Kidney (tissue), 14 donors: Measurements from ENCODE around the gene NEGR1. TPM values are rescaled to one million over a fixed set of nuclear protein-coding genes. Genes with fewer than 3 reads are reported as not detected.

Source experiments
- DNase-seq, 5 donors: peaks; one replicate each; pipeline ENCODE4 v3.0.0-alpha.2; 2013 to 2020
- FAIRE-seq: peaks from 2 replicates; lab custom pipeline; 2012; peaks lifted over from hg19 to GRCh38; lab: Jason Lieb, UNC
- H3K27ac ChIP-seq, 2 donors: one replicate each; pipeline ENCODE4 v1.7.0; 2013; ENCODE audit warnings: low read depth in 2 of 2, low read length in 2 of 2, inconsistent platforms in 1 of 2
- H3K27me3 ChIP-seq: one replicate; pipeline ENCODE4 v1.7.1; 2013; ENCODE audit warnings: low read length, inconsistent platforms; ENCODE audit not compliant: control insufficient read depth, insufficient read depth
- H3K36me3 ChIP-seq, 3 donors: one replicate each; pipeline versions ENCODE4 v1.7.0 to v1.7.1; 2013; ENCODE audit warnings: low read length in 3 of 3, control low read depth in 1 of 3, inconsistent platforms in 1 of 3; ENCODE audit not compliant: insufficient read depth in 3 of 3, control insufficient read depth in 2 of 3
- H3K4me1 ChIP-seq, 3 donors: one replicate each; pipeline versions ENCODE4 v1.7.0 to v1.7.1; 2013; ENCODE audit warnings: low read length in 3 of 3, inconsistent platforms in 1 of 3, low read depth in 1 of 3; ENCODE audit not compliant: control insufficient read depth in 2 of 3, insufficient read depth in 2 of 3
- H3K4me3 ChIP-seq, 3 donors: one replicate each; pipeline versions ENCODE4 v1.7.0 to v1.8.1; 2013; ENCODE audit warnings: low read length in 3 of 3, control low read depth in 1 of 3, inconsistent platforms in 1 of 3
- H3K9ac ChIP-seq, 3 donors: one replicate each; pipeline versions ENCODE4 v1.7.0 to v1.7.1; 2013; ENCODE audit warnings: low read length in 3 of 3, control low read depth in 1 of 3, inconsistent platforms in 1 of 3
- H3K9me3 ChIP-seq, 3 donors: one replicate each; pipeline versions ENCODE4 v1.7.0 to v1.7.1; 2013; ENCODE audit warnings: low read length in 3 of 3, control low read depth in 1 of 3, inconsistent platforms in 1 of 3; ENCODE audit not compliant: control insufficient read depth in 2 of 3, insufficient read depth in 1 of 3
- CTCF ChIP-seq: IDR thresholded peaks from 3 replicates; pipeline ENCODE4 v1.5.1; 2012; ENCODE audit warnings: mild to moderate bottlenecking, moderate library complexity, borderline replicate concordance; ENCODE audit not compliant: insufficient read depth; ENCODE audit errors: extremely low read depth
- intact Hi-C: fragments of 100-400 bp; cut with DNase I; formaldehyde crosslinking; loops from one replicate; pipeline ENCODE4 v1.11.1; 2022
- polyA plus RNA-seq: library from polyadenylated mRNA; stranded (reverse); fragments of 350-450 nt; fragmentation: Illumina TruSeq; extraction: RNeasy Lipid Tissue Mini Kit (QIAGEN cat#74804); gene quantifications from one replicate; pipeline ENCODE4 v1.2.3, GENCODE V29; 2014; ENCODE audit warnings: low read depth, low replicate concordance; ENCODE audit not compliant: insufficient read depth
- total RNA-seq: library from RNA; stranded (reverse); fragmentation: NEBNext Ultra II Directional; extraction: Animal tissue kit (Norgen Biotek cat#: 25700); gene quantifications from one replicate; pipeline ENCODE4 v1.2.1, GENCODE V29; 2021
- donor health status: control.
- donor health status: control.
- donor health status: control.
- donor health status: control.
- donor health status: control.
- donor health status: DM: yes; HTN: yes; CAD: no.
- donor health status: Normal renal cell carcinoma (clear cell type).

The NEGR1 gene
- total and polyA plus RNA-seq, 2 donors from 2014 or later: 3.0 to 10.2 TPM

GRCh38 chr1:71364236-71364635 is 918.1 kb downstream of the NEGR1 start:
- DNase-seq (no peak), FAIRE-seq (no peak)
- Histone ChIP-seq H3K36me3 (no peaks in the 10 kb centered on the region), H3K9ac (no peak overlapping the region), H3K27me3 (no peaks in the 10 kb centered on the region), H3K9me3 (no peaks in the 10 kb centered on the region), H3K27ac (no peak overlapping the region), H3K4me3 (no peak overlapping the region), H3K4me1 (no peaks in the 10 kb centered on the region)
- TF ChIP-seq CTCF: no peak
- intact Hi-C loops: no loop called here

DNA sequence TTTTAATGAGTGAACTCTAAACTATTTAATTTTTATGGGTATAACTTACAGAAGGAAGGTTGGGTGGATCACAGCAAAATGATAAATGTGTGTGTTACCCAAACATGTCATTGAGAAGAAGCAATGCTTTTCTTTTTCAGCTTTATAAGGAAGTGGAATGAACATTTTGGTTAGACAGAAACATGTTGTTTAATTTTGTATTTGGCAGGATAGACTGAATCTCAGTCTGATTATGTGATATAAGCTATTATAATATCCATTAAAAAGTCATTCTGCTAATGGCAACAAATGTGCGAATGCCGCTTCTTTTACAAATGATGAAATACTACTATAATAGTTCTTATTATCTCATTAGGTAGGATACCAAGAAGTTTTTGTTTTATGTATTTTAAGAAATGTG is 919.6 kb downstream of the NEGR1 start:
- Histone ChIP-seq H3K36me3 (no peaks in the 10 kb centered on the region), H3K4me1 (no peaks in the 10 kb centered on the region), H3K27me3 (no peaks in the 10 kb centered on the region), H3K4me3 (no peak overlapping the region), H3K9me3 (no peaks in the 10 kb centered on the region), H3K9ac (no peak overlapping the region), H3K27ac (no peak overlapping the region)
- intact Hi-C loops: no loop called here
- no peak for TF ChIP-seq CTCF
- DNase-seq (no peak), FAIRE-seq (no peak)

GRCh38 chr1:71362076-71362475 is 920.3 kb downstream of the NEGR1 start:
- Histone ChIP-seq H3K36me3 (no peaks in the 10 kb centered on the region), H3K4me1 (no peaks in the 10 kb centered on the region), H3K9me3 (no peaks in the 10 kb centered on the region), H3K27me3 (no peaks in the 10 kb centered on the region), H3K27ac (no peak overlapping the region), H3K4me3 (no peak overlapping the region), H3K9ac (no peak overlapping the region)
- intact Hi-C loops: no loop called here
- no peak for FAIRE-seq
- no peak for DNase-seq
- TF ChIP-seq CTCF: no peak

- DNase-seq (no peak), FAIRE-seq (no peak)
- intact Hi-C loops: no loop called here
- Histone ChIP-seq H3K27ac (no peak overlapping the region), H3K9ac (no peak overlapping the region), H3K4me1 (no peaks in the 10 kb centered on the region), H3K27me3 (no peaks in the 10 kb centered on the region), H3K4me3 (no peak overlapping the region), H3K36me3 (no peaks in the 10 kb centered on the region), H3K9me3 (no peaks in the 10 kb centered on the region)
- TF ChIP-seq CTCF: no peak
Measured at GRCh38 chr1:71357708-71358107, 924.6 kb downstream of the NEGR1 start.
